ENCODE data around the gene CYYR1. TPM values are rescaled to one million over a fixed set of nuclear protein-coding genes. Genes with fewer than 3 reads are reported as not detected.

CYYR1 gene
- total RNA-seq, 4 donors from 2014 or later = 0.53 to 4.4 (median 3.6) TPM

DNA sequence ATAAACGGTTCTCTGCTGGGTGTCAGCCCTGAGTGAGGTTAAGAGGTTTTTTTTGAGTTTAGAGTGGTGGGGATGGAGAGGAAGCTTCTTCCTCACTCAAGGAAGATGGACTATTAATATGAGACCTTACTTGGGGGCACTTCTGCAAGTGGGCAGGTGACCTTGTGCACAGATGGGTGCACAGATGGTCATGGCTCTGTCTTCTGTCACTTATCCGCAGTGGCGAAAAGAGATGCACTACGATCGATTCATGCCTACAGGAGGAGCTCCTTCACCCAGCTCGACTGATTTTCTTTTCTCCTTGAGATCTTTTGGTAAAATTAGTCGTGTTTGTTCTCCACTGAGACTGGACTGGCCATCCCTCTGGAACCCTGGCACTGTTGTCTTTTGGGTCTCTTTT, 22.9 kb upstream of the CYYR1 start:
- no peak for TF ChIP-seq POLR2A (IDR thresholded peaks at IDR 0.05)
- TF ChIP-seq, protein P1, sequence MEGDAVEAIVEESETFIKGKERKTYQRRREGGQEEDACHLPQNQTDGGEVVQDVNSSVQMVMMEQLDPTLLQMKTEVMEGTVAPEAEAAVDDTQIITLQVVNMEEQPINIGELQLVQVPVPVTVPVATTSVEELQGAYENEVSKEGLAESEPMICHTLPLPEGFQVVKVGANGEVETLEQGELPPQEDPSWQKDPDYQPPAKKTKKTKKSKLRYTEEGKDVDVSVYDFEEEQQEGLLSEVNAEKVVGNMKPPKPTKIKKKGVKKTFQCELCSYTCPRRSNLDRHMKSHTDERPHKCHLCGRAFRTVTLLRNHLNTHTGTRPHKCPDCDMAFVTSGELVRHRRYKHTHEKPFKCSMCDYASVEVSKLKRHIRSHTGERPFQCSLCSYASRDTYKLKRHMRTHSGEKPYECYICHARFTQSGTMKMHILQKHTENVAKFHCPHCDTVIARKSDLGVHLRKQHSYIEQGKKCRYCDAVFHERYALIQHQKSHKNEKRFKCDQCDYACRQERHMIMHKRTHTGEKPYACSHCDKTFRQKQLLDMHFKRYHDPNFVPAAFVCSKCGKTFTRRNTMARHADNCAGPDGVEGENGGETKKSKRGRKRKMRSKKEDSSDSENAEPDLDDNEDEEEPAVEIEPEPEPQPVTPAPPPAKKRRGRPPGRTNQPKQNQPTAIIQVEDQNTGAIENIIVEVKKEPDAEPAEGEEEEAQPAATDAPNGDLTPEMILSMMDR (IDR thresholded peaks at IDR 0.05) = no peak
- no peaks in the 10 kb centered on the region for H3K4me1 ChIP-seq
- H3K4me3 ChIP-seq = no peak overlapping the region
- DNase-seq = no peak
- H3K27me3 ChIP-seq = no peaks in the 10 kb centered on the region
- no peaks in the 10 kb centered on the region for H3K36me3 ChIP-seq
- no peaks in the 10 kb centered on the region for H3K9me3 ChIP-seq
- H3K27ac ChIP-seq = no peak overlapping the region

DNA sequence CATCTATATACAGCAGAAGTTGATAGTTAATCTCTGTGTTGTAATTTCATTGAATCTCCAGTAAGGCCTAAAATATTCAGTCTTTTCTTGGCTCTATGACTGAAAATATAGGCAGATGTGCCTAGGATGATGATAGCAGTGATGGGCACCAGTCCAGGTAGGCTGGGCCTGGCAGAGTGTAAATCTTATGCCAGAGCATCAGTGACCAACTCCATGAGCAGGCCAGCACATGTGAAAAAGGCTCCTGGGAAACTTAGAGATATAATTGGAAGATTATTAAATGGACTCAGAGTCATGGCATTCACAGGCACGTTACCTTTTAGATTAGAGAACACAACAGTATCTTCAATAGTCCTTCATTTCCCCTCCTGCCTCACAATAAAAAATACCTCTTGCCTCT, 20.7 kb upstream of the CYYR1 start:
- TF ChIP-seq POLR2A (IDR thresholded peaks at IDR 0.05) = no peak
- TF ChIP-seq, protein P1 (IDR thresholded peaks at IDR 0.05) = no peak
- H3K36me3 ChIP-seq = no peaks in the 10 kb centered on the region
- DNase-seq = no peak
- H3K4me3 ChIP-seq = no peak overlapping the region
- H3K4me1 ChIP-seq = no peaks in the 10 kb centered on the region
- H3K27me3 ChIP-seq = no peaks in the 10 kb centered on the region
- H3K27ac ChIP-seq = no peak overlapping the region
- no peaks in the 10 kb centered on the region for H3K9me3 ChIP-seq

DNA sequence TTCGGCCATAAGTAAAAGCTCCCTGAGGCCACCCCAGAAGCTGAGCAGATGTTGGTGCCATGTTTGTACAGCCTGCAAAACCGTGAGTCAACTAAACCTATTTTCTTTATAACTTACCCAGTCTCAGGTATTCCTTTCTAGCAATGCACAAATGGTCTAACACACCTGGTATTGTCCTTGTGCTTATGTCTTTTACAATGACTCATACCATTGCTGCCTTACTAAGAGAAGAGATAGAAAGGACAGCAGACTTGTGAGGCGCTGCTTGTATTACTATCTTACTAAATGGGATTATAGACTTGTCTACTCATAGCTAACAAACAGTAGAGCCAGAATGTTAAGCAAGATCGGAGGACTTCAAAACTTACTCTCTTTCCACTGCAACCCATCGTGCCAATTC, 18.5 kb upstream of the CYYR1 start:
- H3K9me3 ChIP-seq = no peaks in the 10 kb centered on the region
- no peaks in the 10 kb centered on the region for H3K27me3 ChIP-seq
- no peak overlapping the region for H3K4me3 ChIP-seq
- H3K4me1 ChIP-seq = no peaks in the 10 kb centered on the region
- DNase-seq = no peak
- TF ChIP-seq POLR2A (IDR thresholded peaks at IDR 0.05) = no peak
- TF ChIP-seq, protein P1 (IDR thresholded peaks at IDR 0.05) = no peak
- no peak overlapping the region for H3K27ac ChIP-seq
- H3K36me3 ChIP-seq = no peaks in the 10 kb centered on the region

DNA sequence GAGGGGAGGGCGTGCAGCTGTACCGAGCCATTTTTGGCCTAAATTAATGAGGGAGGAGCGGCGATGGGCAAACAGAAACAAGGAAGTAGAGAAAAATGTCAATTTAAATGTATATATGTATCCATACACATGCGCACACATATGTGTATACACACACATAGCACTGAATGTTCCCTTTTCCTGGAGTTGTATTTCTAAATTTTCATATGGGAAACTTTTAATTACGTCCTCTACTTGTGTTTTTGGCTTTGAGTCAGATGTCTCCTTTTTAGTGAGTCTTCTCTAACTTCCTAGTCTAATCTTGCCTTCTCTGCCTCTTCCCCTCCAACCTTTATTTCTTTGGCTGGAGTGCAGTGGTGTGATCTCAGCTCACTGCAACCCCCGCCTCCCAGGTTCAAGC, 15.4 kb upstream of the CYYR1 start:
- Histone ChIP-seq H3K4me3 (no peak overlapping the region), H3K27ac (no peak overlapping the region), H3K9me3 (no peaks in the 10 kb centered on the region), H3K36me3 (no peaks in the 10 kb centered on the region), H3K4me1 (no peaks in the 10 kb centered on the region), H3K27me3 (no peaks in the 10 kb centered on the region)
- no peak for TF ChIP-seq POLR2A (IDR thresholded peaks at IDR 0.05)
- TF ChIP-seq, protein P1 (IDR thresholded peaks at IDR 0.05) = no peak
- DNase-seq = no peak

DNA sequence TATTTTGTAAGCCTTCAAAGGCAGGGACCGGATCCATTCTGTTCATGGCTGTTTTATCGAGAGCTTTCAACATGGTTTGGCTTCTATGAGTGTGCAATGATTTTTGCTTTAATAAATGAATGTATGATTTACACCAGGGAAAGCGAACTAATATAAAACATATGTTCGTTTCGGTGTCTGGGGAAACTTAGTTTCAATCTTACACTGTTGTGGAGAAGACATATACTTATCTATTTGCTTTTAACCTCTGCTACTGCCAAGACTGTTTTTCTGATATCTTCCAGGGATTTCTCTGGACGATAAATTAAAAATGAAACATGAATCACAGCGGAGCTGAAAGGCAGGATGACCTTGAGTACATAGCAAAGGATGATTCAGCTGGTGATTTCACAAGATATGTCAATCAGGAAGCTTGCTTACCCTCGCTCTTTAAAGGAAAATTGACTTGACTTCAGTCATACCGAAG, 14.7 kb upstream of the CYYR1 start:
- H3K4me1 ChIP-seq = no peaks in the 10 kb centered on the region
- no peak overlapping the region for H3K4me3 ChIP-seq
- H3K27ac ChIP-seq = no peak overlapping the region
- no peak for DNase-seq
- no peaks in the 10 kb centered on the region for H3K36me3 ChIP-seq
- H3K9me3 ChIP-seq = no peaks in the 10 kb centered on the region
- no peaks in the 10 kb centered on the region for H3K27me3 ChIP-seq
- TF ChIP-seq, protein P1 (IDR thresholded peaks at IDR 0.05) = no peak
- no peak for TF ChIP-seq POLR2A (IDR thresholded peaks at IDR 0.05)

DNA sequence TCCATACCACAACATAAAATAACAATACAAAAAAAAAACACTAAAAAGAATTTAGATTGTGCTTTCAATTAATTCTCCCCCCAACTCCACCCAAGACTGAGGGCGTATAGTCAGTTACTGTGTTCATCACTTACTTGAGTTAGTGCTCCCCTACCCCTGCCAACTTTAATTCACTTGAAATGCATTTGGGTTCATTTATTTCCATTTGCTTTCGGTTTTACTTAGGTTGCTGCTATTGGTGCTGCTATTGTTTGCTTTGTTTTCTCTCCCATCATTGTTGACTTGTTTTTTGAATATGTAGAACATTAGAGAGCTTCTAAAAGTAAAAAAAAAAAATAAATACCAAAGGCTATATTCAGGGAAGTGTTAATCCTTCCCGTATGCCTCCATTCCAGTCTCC, 10.7 kb upstream of the CYYR1 start:
- TF ChIP-seq, protein P1 (IDR thresholded peaks at IDR 0.05) = no peak
- no peak for TF ChIP-seq POLR2A (IDR thresholded peaks at IDR 0.05)

More for the DNA sequence above, 10.7 kb upstream of the CYYR1 start:
- H3K4me3 ChIP-seq = no peak overlapping the region
- no peaks in the 10 kb centered on the region for H3K4me1 ChIP-seq
- no peaks in the 10 kb centered on the region for H3K36me3 ChIP-seq
- no peaks in the 10 kb centered on the region for H3K27me3 ChIP-seq
- no peak for DNase-seq
- H3K9me3 ChIP-seq = no peaks in the 10 kb centered on the region
- H3K27ac ChIP-seq = no peak overlapping the region

Data from Peyer's patch (tissue), 4 donors.